GM21390 (cell line): Measurements from ENCODE around the gene ZGLP1.
"Not testable (repeated sequence)": the region's sequence is repeated elsewhere in the genome, so short reads cannot be mapped to it uniquely, and the experiment has no call there.

Source experiments
- ATAC-seq: cut with Tn5 transposase; IDR thresholded peaks from one replicate; pipeline ENCODE4 v1.9.1; 2021; ENCODE audit not compliant: unreplicated experiment

The ZGLP1 gene

DNA sequence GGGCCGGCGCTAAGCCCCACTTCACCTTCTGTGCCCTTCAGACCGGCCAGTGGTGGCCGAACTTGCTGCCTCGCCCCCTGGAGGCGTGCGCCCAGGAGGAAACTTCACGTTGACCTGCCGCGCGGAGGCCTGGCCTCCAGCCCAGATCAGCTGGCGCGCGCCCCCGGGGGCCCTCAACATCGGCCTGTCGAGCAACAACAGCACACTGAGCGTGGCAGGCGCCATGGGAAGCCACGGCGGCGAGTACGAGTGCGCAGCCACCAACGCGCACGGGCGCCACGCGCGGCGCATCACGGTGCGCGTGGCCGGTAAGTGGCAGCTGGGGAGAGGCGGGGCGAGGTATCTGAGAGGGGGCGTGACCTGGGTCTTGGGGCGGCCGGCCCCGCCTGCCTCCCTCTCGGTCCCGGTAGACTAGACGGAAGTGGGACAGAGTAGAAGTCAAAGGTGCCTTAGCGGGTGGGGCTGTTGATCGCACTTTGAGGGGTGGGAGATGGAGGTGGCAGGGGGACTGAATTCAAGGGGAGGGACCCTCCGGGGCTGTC is 14.2 kb downstream of the ZGLP1 start:
- ATAC-seq: no peak

DNA sequence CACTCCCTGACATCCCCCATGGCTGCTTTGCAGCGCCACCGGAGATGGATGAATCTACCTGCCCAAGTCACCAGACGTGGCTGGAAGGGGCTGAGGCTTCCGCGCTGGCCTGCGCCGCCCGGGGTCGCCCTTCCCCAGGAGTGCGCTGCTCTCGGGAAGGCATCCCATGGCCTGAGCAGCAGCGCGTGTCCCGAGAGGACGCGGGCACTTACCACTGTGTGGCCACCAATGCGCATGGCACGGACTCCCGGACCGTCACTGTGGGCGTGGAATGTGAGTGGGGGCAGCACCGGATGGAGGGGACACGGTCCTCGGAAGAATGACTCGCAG is 15.3 kb downstream of the ZGLP1 start:
- no peak for ATAC-seq

DNA sequence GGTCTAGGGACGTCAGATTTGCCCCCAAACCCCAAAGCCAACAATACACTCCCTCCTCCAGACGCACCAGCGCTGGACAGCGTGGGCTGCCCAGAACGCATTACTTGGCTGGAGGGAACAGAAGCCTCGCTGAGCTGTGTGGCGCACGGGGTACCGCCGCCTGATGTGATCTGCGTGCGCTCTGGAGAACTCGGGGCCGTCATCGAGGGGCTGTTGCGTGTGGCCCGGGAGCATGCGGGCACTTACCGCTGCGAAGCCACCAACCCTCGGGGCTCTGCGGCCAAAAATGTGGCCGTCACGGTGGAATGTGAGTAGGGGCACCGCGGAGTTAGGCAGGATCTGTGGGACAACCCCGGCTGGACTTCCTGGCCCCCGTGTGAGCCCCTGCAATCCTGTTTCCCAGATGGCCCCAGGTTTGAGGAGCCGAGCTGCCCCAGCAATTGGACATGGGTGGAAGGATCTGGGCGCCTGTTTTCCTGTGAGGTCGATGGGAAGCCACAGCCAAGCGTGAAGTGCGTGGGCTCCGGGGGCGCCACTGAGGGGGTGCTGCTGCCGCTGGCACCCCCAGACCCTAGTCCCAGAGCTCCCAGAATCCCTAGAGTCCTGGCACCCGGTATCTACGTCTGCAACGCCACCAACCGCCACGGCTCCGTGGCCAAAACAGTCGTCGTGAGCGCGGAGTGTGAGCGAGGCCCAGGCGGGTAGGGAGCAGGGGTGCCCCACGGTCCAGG is 15.8 kb downstream of the ZGLP1 start:
- ATAC-seq: no peak

DNA sequence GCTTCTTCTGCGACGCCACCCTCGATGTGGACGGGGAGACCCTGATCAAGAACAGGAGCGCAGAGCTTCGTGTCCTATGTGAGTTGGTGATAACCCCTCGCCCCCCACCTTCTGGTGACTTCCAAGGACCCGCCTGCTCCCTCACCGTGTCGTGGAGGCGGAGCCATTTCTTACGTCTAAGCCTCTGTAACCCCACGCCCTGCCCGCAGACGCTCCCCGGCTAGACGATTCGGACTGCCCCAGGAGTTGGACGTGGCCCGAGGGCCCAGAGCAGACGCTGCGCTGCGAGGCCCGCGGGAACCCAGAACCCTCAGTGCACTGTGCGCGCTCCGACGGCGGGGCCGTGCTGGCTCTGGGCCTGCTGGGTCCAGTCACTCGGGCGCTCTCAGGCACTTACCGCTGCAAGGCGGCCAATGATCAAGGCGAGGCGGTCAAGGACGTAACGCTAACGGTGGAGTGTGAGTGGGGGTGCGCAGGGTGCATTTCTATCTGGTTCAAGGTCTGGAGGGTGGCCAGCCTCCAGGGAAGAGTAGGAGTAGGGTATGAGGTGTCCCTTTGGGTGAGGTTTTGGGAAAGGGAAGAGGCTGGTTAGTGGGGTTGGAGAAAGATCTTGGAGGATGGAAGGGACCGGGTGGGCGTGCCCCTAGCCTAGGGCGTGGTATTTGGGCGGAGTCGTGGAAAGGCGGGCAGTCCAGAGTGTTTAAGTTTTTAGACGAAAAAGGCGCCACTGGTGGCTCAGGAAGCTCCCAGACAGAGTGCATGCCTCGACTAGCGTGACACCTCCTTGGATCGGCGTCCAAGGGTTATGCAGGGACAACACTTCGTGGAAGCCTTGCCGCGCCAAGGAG is 16.6 kb downstream of the ZGLP1 start:
- ATAC-seq: no peak

DNA sequence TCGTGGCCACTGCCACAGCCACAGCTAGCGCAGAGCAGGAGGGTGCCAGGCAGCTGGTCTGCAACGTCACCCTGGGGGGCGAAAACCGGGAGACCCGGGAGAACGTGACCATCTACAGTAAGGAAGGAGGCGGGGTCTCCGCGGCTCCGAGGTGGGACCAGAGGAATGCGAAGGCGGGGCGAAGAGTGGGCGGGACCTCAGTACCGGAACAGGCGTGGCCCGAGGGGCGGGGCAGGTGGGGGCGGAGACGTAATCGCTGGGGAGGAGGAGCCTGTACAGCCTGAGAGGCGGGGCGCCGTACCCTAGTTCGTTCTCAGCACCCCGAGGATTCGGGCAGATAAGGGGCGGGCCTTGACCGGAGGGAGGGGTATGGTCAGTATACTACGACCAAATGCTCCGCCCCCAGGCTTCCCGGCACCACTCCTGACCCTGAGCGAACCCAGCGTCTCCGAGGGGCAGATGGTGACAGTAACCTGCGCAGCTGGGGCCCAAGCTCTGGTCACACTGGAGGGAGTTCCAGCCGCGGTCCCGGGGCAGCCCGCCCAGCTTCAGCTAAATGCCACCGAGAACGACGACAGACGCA is 17.3 kb downstream of the ZGLP1 start:
- ATAC-seq: no peak

DNA sequence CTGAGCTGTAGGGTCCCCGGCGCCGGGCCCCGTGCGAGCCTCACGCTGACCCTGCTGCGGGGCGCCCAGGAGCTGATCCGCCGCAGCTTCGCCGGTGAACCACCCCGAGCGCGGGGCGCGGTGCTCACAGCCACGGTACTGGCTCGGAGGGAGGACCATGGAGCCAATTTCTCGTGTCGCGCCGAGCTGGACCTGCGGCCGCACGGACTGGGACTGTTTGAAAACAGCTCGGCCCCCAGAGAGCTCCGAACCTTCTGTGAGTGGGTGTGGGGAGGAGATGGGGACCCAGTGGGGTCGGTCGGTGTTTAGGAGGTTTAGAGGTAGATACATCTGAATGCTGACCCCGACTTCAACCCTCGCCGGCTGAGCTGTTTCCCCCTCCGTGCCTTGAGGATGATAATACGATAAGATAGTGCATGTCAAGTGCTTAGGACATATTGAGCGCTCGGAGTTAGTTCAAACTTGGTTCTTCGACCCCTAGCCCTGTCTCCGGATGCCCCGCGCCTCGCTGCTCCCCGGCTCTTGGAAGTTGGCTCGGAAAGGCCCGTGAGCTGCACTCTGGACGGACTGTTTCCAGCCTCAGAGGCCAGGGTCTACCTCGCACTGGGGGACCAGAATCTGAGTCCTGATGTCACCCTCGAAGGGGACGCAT is 17.9 kb downstream of the ZGLP1 start:
- no peak for ATAC-seq

DNA sequence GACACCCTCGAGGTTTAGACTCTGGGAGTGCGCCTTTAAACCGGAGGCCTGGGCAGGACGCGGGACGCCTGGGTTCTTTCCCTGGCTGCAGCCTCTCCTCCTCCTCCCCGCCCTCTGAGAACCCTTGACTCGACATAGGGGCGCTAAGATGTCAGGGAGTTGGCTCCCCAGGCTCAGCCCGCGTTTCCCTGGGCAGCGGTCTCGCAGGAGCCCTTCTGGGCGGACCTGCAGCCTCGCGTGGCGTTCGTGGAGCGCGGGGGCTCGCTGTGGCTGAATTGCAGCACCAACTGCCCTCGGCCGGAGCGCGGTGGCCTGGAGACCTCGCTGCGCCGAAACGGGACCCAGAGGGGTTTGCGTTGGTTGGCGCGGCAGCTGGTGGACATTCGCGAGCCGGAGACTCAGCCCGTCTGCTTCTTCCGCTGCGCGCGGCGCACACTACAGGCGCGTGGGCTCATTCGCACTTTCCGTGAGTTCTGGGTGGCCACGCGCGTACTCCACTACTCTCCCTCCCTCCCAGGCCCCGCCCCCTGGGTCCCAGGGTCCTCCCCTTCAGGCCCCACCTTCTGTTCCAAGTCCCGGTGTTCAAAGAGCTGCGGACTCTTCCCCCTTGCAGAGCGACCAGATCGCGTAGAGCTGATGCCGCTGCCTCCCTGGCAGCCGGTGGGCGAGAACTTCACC is 18.6 kb downstream of the ZGLP1 start:
- ATAC-seq: no peak

DNA sequence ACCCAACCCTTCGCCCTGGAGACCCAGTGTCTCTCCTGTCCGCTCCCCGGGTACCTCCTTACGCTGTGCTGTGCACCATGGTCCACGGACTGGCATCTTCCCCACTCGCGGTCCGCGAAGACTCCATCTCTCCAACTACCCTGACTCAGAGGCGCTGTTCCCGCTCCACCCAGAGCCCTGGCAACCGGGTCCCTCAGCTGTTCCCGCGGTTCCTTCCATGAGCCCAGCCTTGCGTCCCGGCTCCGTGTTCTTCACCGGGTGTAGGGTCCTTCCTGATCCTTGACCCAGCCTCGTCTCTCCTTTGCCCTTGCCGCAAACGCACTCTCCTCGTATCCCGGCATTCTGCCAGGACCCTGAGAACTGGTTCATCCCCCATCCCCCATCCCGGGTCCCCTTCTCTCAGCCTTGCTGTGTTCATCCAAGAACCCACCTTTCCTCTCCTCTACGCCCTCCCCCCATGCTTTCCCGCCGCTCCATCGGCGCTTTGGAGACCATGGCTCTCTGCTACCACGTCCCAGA is 19.2 kb downstream of the ZGLP1 start:
- ATAC-seq: no peak

DNA sequence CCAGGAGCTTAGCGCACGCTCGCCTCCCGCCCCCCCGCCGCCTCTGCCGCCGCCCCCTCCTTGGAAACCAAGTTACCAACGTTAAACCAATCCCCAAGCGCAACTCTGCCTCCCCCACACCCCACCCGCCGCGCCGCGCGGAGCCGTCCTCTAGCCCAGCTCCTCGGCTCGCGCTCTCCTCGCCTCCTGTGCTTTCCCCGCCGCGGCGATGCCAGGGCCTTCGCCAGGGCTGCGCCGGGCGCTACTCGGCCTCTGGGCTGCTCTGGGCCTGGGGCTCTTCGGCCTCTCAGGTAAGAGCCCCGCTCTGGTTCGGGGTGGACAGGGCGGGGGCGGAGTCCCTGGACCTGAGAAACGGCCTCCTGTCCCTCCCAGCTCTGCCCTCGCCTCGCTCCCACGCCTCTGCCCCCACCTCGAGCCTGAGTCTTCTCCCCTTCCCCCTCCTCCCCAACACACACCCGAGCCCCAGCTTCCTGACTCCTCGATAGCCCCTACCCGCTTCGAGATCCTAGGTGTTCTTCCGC is 19.7 kb downstream of the ZGLP1 start, which contains the start of gene ICAM5:
Gene ICAM5, plus strand, starts transcription at position 117 of the 521 bp plus-strand sequence. Its CDS starts 92 bp downstream, at position 209.
- ATAC-seq: no peak

DNA sequence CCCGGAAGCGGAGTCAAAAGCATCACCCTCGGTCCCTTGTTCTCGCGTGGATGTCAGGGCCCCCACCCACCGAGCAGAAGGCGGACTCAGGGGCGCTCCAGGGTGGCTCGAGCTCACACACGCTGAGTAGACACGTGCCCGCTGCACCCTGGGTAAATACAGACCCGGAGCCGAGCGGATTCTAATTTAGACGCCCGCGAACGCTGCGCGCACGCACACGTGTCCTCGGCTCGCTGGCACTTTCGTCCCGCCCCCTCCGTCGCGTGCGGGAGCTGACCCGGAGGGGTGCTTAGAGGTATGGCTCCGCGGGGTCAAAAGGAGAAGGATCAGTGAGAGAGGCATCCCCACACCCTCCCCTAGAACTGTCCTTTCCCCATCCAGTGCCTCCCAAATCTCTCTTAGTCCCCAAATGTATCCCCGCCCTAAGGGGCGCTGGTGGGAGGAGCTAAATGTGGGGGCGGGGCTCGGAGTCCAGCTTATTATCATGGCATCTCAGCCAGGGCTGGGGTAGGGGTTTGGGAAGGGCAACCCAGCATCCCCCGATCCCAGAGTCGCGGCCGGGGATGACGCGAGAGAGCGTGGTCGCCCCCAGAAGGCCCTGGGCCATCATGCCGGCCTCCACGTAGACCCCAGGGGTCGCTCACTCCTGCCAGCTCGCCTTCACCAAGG is 20.3 kb downstream of the ZGLP1 start:
- ATAC-seq: no peak

DNA sequence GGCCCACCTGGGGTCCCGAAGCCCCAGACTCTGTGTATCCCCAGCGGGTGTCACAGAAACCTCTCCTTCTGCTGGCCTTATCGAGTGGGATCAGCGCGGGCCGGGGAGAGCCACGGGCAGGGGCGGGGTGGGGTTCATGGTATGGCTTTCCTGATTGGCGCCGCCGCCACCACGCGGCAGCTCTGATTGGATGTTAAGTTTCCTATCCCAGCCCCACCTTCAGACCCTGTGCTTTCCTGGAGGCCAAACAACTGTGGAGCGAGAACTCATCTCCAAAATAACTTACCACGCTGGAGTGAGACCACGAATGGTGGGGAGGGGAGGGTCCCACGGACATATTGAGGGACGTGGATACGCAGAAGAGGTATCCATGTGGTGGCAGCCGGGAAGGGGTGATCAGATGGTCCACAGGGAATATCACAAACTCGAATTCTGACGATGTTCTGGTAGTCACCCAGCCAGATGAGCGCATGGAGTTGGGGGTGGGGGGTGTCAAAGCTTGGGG is 20.9 kb downstream of the ZGLP1 start:
- no peak for ATAC-seq

DNA sequence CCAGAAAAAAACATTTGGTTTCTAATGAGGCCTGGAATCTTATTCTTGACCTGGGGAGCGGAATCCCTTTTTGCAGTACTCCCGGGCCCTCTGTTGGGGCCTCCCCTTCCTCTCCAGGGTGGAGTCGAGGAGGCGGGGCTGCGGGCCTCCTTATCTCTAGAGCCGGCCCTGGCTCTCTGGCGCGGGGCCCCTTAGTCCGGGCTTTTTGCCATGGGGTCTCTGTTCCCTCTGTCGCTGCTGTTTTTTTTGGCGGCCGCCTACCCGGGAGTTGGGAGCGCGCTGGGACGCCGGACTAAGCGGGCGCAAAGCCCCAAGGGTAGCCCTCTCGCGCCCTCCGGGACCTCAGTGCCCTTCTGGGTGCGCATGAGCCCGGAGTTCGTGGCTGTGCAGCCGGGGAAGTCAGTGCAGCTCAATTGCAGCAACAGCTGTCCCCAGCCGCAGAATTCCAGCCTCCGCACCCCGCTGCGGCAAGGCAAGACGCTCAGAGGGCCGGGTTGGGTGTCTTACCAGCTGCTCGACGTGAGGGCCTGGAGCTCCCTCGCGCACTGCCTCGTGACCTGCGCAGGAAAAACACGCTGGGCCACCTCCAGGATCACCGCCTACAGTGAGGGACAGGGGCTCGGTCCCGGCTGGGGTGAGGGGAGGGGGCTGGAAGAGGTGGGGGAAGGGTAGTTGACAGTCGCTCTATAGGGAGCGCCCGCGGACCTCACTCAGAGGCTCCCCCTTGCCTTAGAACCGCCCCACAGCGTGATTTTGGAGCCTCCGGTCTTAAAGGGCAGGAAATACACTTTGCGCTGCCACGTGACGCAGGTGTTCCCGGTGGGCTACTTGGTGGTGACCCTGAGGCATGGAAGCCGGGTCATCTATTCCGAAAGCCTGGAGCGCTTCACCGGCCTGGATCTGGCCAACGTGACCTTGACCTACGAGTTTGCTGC is 22.5 kb downstream of the ZGLP1 start, which contains the start of gene ICAM4:
Gene ICAM4, plus strand, starts transcription at position 153 of the 935 bp plus-strand sequence. Its CDS starts 58 bp downstream, at position 211.
- ATAC-seq: no peak

DNA sequence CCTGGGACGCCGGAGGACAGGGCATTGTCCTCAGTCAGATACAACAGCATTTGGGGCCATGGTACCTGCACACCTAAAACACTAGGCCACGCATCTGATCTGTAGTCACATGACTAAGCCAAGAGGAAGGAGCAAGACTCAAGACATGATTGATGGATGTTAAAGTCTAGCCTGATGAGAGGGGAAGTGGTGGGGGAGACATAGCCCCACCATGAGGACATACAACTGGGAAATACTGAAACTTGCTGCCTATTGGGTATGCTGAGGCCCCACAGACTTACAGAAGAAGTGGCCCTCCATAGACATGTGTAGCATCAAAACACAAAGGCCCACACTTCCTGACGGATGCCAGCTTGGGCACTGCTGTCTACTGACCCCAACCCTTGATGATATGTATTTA is 24.2 kb downstream of the ZGLP1 start:
- ATAC-seq: no peak

DNA sequence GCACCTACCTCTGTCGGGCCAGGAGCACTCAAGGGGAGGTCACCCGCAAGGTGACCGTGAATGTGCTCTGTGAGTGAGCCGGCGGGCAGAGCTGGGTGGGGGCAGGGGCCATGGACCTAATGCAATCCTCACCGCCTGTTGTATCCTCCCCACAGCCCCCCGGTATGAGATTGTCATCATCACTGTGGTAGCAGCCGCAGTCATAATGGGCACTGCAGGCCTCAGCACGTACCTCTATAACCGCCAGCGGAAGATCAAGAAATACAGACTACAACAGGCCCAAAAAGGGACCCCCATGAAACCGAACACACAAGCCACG is 24.7 kb downstream of the ZGLP1 start:
- no peak for ATAC-seq

DNA sequence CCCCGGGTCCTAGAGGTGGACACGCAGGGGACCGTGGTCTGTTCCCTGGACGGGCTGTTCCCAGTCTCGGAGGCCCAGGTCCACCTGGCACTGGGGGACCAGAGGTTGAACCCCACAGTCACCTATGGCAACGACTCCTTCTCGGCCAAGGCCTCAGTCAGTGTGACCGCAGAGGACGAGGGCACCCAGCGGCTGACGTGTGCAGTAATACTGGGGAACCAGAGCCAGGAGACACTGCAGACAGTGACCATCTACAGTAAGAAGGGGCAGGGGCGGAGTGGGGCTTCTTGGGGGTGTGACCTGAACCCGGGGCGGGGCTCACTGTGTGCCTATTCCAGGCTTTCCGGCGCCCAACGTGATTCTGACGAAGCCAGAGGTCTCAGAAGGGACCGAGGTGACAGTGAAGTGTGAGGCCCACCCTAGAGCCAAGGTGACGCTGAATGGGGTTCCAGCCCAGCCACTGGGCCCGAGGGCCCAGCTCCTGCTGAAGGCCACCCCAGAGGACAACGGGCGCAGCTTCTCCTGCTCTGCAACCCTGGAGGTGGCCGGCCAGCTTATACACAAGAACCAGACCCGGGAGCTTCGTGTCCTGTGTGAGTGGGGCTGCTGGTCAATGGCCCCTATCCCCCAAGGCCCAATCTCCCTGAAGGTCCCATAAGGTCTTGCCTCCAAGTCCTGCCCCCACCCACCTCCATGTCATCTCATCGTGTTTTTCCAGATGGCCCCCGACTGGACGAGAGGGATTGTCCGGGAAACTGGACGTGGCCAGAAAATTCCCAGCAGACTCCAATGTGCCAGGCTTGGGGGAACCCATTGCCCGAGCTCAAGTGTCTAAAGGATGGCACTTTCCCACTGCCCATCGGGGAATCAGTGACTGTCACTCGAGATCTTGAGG is 25.3 kb downstream of the ZGLP1 start:
- ATAC-seq: no peak

DNA sequence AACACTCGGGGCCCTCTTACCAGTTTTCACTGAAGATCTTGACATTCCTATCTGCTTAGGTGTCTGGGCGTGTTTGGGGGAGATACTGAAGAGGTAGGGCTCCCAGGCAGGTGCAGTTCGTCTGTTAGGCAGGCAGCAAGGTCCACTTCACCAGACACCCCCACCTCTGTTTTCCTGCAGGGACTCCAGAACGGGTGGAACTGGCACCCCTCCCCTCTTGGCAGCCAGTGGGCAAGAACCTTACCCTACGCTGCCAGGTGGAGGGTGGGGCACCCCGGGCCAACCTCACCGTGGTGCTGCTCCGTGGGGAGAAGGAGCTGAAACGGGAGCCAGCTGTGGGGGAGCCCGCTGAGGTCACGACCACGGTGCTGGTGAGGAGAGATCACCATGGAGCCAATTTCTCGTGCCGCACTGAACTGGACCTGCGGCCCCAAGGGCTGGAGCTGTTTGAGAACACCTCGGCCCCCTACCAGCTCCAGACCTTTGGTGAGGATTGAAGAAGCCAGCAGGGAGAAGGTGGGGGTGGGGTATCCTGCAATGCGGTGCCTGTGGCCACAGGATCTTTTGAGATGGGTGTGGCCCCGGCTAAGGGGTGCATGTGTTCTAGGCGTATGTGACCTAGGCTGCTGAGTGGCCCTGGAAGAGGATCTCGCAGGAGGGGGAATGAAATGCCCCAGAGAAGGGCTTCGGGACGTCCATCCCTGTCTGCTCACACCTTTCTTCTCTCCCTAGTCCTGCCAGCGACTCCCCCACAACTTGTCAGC is 26.1 kb downstream of the ZGLP1 start:
- ATAC-seq: no peak

DNA sequence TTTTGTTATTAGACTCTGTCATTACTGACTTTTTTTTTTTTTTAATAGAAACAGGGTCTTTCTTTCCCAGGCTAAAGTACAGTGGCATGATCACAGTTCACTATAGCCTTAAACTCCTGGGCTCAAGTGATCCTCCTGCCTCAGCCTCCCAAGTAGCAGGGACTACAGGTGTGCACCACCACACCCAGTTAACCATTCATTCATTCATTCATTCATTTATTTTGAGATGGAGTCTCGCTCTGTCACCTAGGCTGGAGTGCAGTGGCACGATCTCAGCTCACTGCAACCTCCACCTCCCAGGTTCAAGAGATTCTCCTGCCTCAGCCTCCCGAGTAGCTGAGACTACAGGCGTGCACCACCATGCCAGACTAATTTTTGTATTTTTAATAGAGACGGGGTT is 27.6 kb downstream of the ZGLP1 start:
- ATAC-seq: not testable (repeated sequence)
